HCT116 (cell line): Measurements from ENCODE around the gene LRRFIP1. TPM values are rescaled to one million over a fixed set of nuclear protein-coding genes. Genes with fewer than 3 reads are reported as not detected.

ENCODE experiments used
- ATAC-seq: fragments of 200-7000 bp; cut with Tn5 transposase; 2 replicates; pipeline ENCODE4 v1.9.1; 2020; ENCODE audit warnings: mild to moderate bottlenecking, moderate library complexity
- BruUV-seq: library from RNA; stranded (reverse); fragments of 400-500 nt; replicated peaks from 2 replicates; lab custom pipeline; 2021; lab: Mats Ljungman, UMichigan
- CTCF ChIA-PET: fragments of 300-600 bp; sonication (Branson Sonifier 250); formaldehyde crosslinking; loops from one replicate; lab custom pipeline; 2021; ENCODE audit warnings: antibody characterized with exemption; lab: Charles Lee
- POLR2A ChIA-PET: fragments of 300-600, 350-600 bp; sonication (Branson Sonifier 250); formaldehyde crosslinking; loops from one replicate; lab custom pipeline; 2021; ENCODE audit warnings: antibody characterized with exemption; lab: Charles Lee
- RAD21 ChIA-PET, 2 experiments: fragments of 300-600 bp; sonication (Branson Sonifier 250); formaldehyde crosslinking; loops; one replicate each; lab custom pipeline; 2023; ENCODE audit warnings: low total read pairs in 2 of 2; ENCODE audit not compliant: uncharacterized antibody in 2 of 2, unreplicated experiment in 2 of 2, low non-redundant PET in 1 of 2; lab: Charles Lee
- DNase-seq: peaks from one replicate; pipeline ENCODE4 v3.0.0-alpha.2; 2010; ENCODE audit warnings: low read depth, low spot score
- H2AFZ ChIP-seq: fragments of 200-600 bp; shearing (Covaris generic), sonication (generic); 2 replicates; pipeline ENCODE4 v1.6.1; 2017; ENCODE audit warnings: low read depth, mixed run types, mixed read lengths, antibody characterized with exemption, low read length; ENCODE audit not compliant: poor library complexity, severe bottlenecking
- H3K27ac ChIP-seq: 2 replicates; pipeline ENCODE4 v1.5.1; 2012; ENCODE audit warnings: low read depth, low read length
- H3K27me3 ChIP-seq: fragments of 200-600 bp; sonication (generic); 2 replicates; pipeline ENCODE4 v1.6.1; 2016; ENCODE audit warnings: mixed run types, low read length, mixed read lengths; ENCODE audit not compliant: insufficient read depth
- H3K36me3 ChIP-seq, 2 experiments: fragments of 200-500 bp in 1 of 2; fragments of 200-600 bp in 1 of 2; sonication (Bioruptor generic) in 1 of 2; sonication (generic) in 1 of 2; 2 replicates each; pipeline versions ENCODE4 v1.5.1 to v1.6.1; 2014 to 2016; ENCODE audit warnings: low read length in 2 of 2, inconsistent platforms in 1 of 2, mixed read lengths in 1 of 2, mixed run types in 1 of 2; ENCODE audit not compliant: insufficient read depth in 2 of 2, control insufficient read depth in 1 of 2
- H3K4me1 ChIP-seq, 2 experiments: fragments of 200-600 bp in 1 of 2; sonication (generic) in 1 of 2; 2 replicates each; pipeline versions ENCODE4 v1.5.1 to v1.6.1; 2012 to 2017; ENCODE audit warnings: low read length in 2 of 2, inconsistent platforms in 1 of 2, mild to moderate bottlenecking in 1 of 2, mixed read lengths in 1 of 2, mixed run types in 1 of 2, moderate library complexity in 1 of 2; ENCODE audit not compliant: insufficient read depth in 2 of 2, control insufficient read depth in 1 of 2
- H3K4me2 ChIP-seq: fragments of 200-600 bp; sonication (generic); 2 replicates; pipeline ENCODE4 v1.6.1; 2017; ENCODE audit warnings: mixed run types, low read length, mixed read lengths
- H3K4me3 ChIP-seq, 2 experiments: fragments of 200-600 bp in 1 of 2; sonication (generic) in 1 of 2; replicated peaks in 1 of 2; 2 replicates each; pipeline ENCODE4 v1.5.1; 2011 to 2016; ENCODE audit warnings: low read length in 2 of 2, control low read depth in 1 of 2, low read depth in 1 of 2, mild to moderate bottlenecking in 1 of 2, mixed read lengths in 1 of 2, mixed run types in 1 of 2
- H3K79me2 ChIP-seq: fragments of 200-600 bp; sonication (generic); 2 replicates; pipeline ENCODE4 v1.6.1; 2017; ENCODE audit warnings: mild to moderate bottlenecking, mixed run types, low read length, moderate library complexity, mixed read lengths; ENCODE audit not compliant: insufficient read depth
- H3K9ac ChIP-seq: fragments of 200-600 bp; sonication (generic); 2 replicates; pipeline ENCODE4 v1.6.1; 2016; ENCODE audit warnings: low read length, mixed read lengths
- H3K9me2 ChIP-seq: fragments of 200-600 bp; sonication (generic), shearing (Covaris generic); 2 replicates; pipeline ENCODE4 v1.6.1; 2017; ENCODE audit warnings: mixed run types, mild to moderate bottlenecking, moderate library complexity; ENCODE audit not compliant: insufficient read depth
- H3K9me3 ChIP-seq, 2 experiments: fragments of 200-500 bp in 1 of 2; fragments of 200-600 bp in 1 of 2; sonication (Bioruptor generic) in 1 of 2; sonication (generic) in 1 of 2; 2 replicates each; pipeline ENCODE4 v1.6.1; 2014 to 2017; ENCODE audit warnings: low read length in 2 of 2, mixed read lengths in 2 of 2, inconsistent platforms in 1 of 2, low read depth in 1 of 2, mild to moderate bottlenecking in 1 of 2, mixed run types in 1 of 2, moderate library complexity in 1 of 2; ENCODE audit not compliant: control insufficient read depth in 1 of 2, insufficient read depth in 1 of 2
- H4K20me1 ChIP-seq: fragments of 200-600 bp; sonication (generic), shearing (Covaris generic); 2 replicates; pipeline ENCODE4 v1.6.1; 2017; ENCODE audit warnings: mixed run types, mild to moderate bottlenecking, moderate library complexity; ENCODE audit not compliant: insufficient read depth
- ATF3 ChIP-seq: IDR thresholded peaks from 2 replicates; pipeline ENCODE4 v1.6.1; 2012
- CBX3 ChIP-seq: IDR thresholded peaks from 2 replicates; pipeline ENCODE4 v1.6.1; 2012; ENCODE audit warnings: low read depth
- CTCF ChIP-seq, 3 experiments: fragments of 200-600 bp in 1 of 3; sonication (generic) in 1 of 3; IDR thresholded peaks in 2 of 3; conservative IDR thresholded peaks in 1 of 3; 2 replicates each; pipeline ENCODE4 v1.5.1; 2012 to 2017; ENCODE audit warnings: low read depth in 2 of 3, low read length in 2 of 3, antibody characterized with exemption in 1 of 3, borderline replicate concordance in 1 of 3, control low read depth in 1 of 3, mild to moderate bottlenecking in 1 of 3, mixed read lengths in 1 of 3, mixed run types in 1 of 3, moderate library complexity in 1 of 3; ENCODE audit not compliant: insufficient read depth in 1 of 3
- EGR1 ChIP-seq: IDR thresholded peaks from 2 replicates; pipeline ENCODE4 v1.6.1; 2012; ENCODE audit warnings: low read depth
- EZH2 ChIP-seq: fragments of 200-600 bp; sonication (generic); IDR thresholded peaks from 2 replicates; pipeline ENCODE4 v1.6.1; 2017; ENCODE audit warnings: antibody characterized with exemption, mixed run types
- EZH2phosphoT487 ChIP-seq: fragments of 200-600 bp; IDR thresholded peaks from 2 replicates; pipeline ENCODE4 v1.6.1; 2018; ENCODE audit warnings: antibody characterized with exemption, borderline replicate concordance
- FOSL1 ChIP-seq: IDR thresholded peaks from 2 replicates; pipeline ENCODE4 v1.6.1; 2012; ENCODE audit warnings: low read depth
- JUND ChIP-seq: IDR thresholded peaks from 2 replicates; pipeline ENCODE4 v1.6.1; 2012
- MAX ChIP-seq: IDR thresholded peaks from 2 replicates; pipeline ENCODE4 v1.6.1; 2012
- POLR2A ChIP-seq: IDR thresholded peaks from 2 replicates; pipeline ENCODE4 v1.7.0; 2011; ENCODE audit warnings: borderline replicate concordance; ENCODE audit not compliant: insufficient read depth, insufficient read length; ENCODE audit errors: extremely low read depth
- POLR2AphosphoS5 ChIP-seq: IDR thresholded peaks from 2 replicates; pipeline ENCODE4 v1.6.1; 2011; ENCODE audit warnings: mild to moderate bottlenecking, low read depth, low read length, moderate library complexity
- RAD21 ChIP-seq: IDR thresholded peaks from 2 replicates; pipeline ENCODE4 v1.6.1; 2012; ENCODE audit warnings: low read depth, mild to moderate bottlenecking
- REST ChIP-seq: IDR thresholded peaks from 2 replicates; pipeline ENCODE4 v1.6.1; 2012; ENCODE audit warnings: low read depth
- SIN3A ChIP-seq: IDR thresholded peaks from 2 replicates; pipeline ENCODE4 v1.6.1; 2012; ENCODE audit warnings: low read depth
- SP1 ChIP-seq: IDR thresholded peaks from 2 replicates; pipeline ENCODE4 v1.6.1; 2012; ENCODE audit warnings: low read depth
- SRF ChIP-seq: IDR thresholded peaks from 2 replicates; pipeline ENCODE4 v1.6.1; 2012; ENCODE audit warnings: low read depth
- TCF7L2 ChIP-seq: IDR thresholded peaks from 2 replicates; pipeline ENCODE4 v1.7.0; 2011; ENCODE audit warnings: borderline replicate concordance, inconsistent platforms; ENCODE audit not compliant: insufficient read depth, insufficient read length; ENCODE audit errors: extremely low read depth
- YY1 ChIP-seq: IDR thresholded peaks from 2 replicates; pipeline ENCODE4 v1.6.1; 2011; ENCODE audit warnings: low read length, low read depth, moderate library complexity, mild to moderate bottlenecking; ENCODE audit not compliant: insufficient replicate concordance; ENCODE audit errors: extremely low read depth
- ZFX ChIP-seq: fragments of 450-650 bp; IDR thresholded peaks from 2 replicates; pipeline ENCODE4 v1.6.1; 2017
- ZNF274 ChIP-seq: fragments of 200-500 bp; sonication (Bioruptor generic); IDR thresholded peaks from 2 replicates; pipeline ENCODE4 v1.6.1; 2014; ENCODE audit warnings: mild to moderate bottlenecking, low read depth, low read length, inconsistent platforms
- intact Hi-C: fragments of 100-400 bp; cut with micrococcal nuclease; formaldehyde crosslinking; loops from 2 replicates; pipeline ENCODE4 v1.10.0; 2022
- total RNA-seq: library from RNA; stranded (reverse); gene quantifications from one replicate; pipeline ENCODE4 v1.2.1, GENCODE V29; 2021; ENCODE audit not compliant: unreplicated experiment

Gene LRRFIP1
- total RNA-seq, 1 experiment from 2014 or later, result 76.9 TPM

GRCh38 chr2:237629188-237629534 lies 1.8 kb downstream of the LRRFIP1 start:
- DNase-seq, result no peak
- no peaks in the 10 kb centered on the region for H3K79me2 ChIP-seq
- H3K4me2 ChIP-seq, result no peak overlapping the region
- no TSS peak for BruUV-seq
- no peak overlapping the region for H3K27ac ChIP-seq
- TF ChIP-seq MAX, result no peak
- TF ChIP-seq FOSL1, result no peak
- TF ChIP-seq CTCF (IDR thresholded peaks at IDR 0.05 in 2 of 3, conservative IDR thresholded peaks at IDR 0.05 in 1 of 3; ENCODE audit: borderline replicate concordance in 1 of 3, insufficient read depth in 1 of 3, low read depth in 2 of 3, low read length in 2 of 3), result no peak
- TF ChIP-seq EZH2, result no peak
- no peak for TF ChIP-seq POLR2AphosphoS5
- TF ChIP-seq JUND, result no peak
- TF ChIP-seq EGR1, result no peak
- no peak for TF ChIP-seq ZFX
- no peak for TF ChIP-seq REST
- TF ChIP-seq YY1, result no peak
- no peak for TF ChIP-seq ATF3
- no peak for TF ChIP-seq SIN3A
- no peak for TF ChIP-seq SP1
- TF ChIP-seq EZH2phosphoT487, result no peak
- TF ChIP-seq TCF7L2, result no peak
- TF ChIP-seq SRF, result no peak
- TF ChIP-seq POLR2A, result no peak
- no peak for TF ChIP-seq CBX3
- no peak for TF ChIP-seq ZNF274
- no peak for TF ChIP-seq RAD21
- TF ChIP-seq, all 23 proteins: peak for 0
- H4K20me1 ChIP-seq, result no peaks in the 10 kb centered on the region
- H3K9me3 ChIP-seq, result no peaks in the 10 kb centered on the region
- no peaks in the 10 kb centered on the region for H3K4me1 ChIP-seq
- intact Hi-C loops, result no loop called here
- H3K9ac ChIP-seq, result no peak overlapping the region
- H3K27me3 ChIP-seq, result no peaks in the 10 kb centered on the region
- POLR2A ChIA-PET, result no interaction called here
- H2AFZ ChIP-seq, result no peak overlapping the region
- CTCF ChIA-PET, result no interaction called here
- no peak overlapping the region for H3K4me3 ChIP-seq
- no peaks in the 10 kb centered on the region for H3K9me2 ChIP-seq
- RAD21 ChIA-PET, result no interaction called here
- no peak for ATAC-seq
- H3K36me3 ChIP-seq, result no peaks in the 10 kb centered on the region
